ENCODE results near the gene VSIG8. TPM values are rescaled to one million over a fixed set of nuclear protein-coding genes. Genes with fewer than 3 reads are reported as not detected.
A peak's percentile ranks its signal among the peaks of the same experiment; 100 is the strongest.

Gene VSIG8
- total RNA-seq, 8 experiments from 2014 or later, result 0.05 to 0.24 (median 0.15) TPM; not detected in 5

DNA sequence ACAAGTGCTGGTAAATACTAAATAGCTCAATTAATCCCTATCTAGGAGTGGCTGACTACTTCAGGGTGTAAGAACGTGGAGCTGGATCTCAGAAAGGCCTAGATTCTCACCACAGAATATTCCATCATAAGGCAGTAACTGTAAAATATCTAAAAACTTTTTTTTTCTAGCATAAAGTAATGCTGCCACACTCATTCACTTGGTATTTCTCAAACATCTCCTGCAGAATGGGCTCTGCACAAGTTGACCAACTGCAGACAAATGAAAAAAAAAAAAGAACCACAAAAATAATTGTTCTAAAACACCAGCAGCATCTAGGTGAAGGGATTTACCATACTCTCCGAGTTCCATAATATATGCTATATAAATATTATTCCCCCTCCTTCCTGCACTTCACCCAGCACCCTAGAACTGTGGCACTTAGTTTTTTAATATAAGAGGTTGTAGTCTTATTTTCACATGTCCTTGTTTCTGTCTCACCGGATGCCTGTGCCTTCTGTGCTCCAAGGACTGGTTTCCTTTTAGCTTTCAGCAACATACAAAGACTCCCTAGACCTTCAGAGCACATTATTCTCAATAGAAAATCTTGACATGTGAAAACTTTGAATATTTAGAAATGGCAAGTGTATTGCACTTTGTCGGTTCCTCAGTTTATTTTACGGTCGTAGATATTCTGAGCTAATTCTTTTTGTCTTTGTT is 8.9 kb downstream of the VSIG8 start:
- H3K4me3 ChIP-seq, result peak overlapping the region; percentile 29 to 52 (median 39)
- in situ Hi-C loops (cut with MboI; ENCODE audit: low pct_unique_long_range_greater_than_20kb in 2 of 9, low sequenced_read_pairs in 9 of 9, unreplicated experiment in 9 of 9), result no loop called here
- peak overlapping the region; percentile 85 to 93 for H3K27ac ChIP-seq
- H3K4me1 ChIP-seq (replicated peaks in 1 of 2), result peaks cover 3 to 6% of the 10 kb centered on the region in 2 donors
- peak in 1 of 8 experiments; percentile 1 for ATAC-seq (replicated peaks in 6 of 8)
- 8 to 67% (median 26%) methylated on average over 1 to 6 of the region's 6 CpGs for WGBS, 10 experiments

DNA sequence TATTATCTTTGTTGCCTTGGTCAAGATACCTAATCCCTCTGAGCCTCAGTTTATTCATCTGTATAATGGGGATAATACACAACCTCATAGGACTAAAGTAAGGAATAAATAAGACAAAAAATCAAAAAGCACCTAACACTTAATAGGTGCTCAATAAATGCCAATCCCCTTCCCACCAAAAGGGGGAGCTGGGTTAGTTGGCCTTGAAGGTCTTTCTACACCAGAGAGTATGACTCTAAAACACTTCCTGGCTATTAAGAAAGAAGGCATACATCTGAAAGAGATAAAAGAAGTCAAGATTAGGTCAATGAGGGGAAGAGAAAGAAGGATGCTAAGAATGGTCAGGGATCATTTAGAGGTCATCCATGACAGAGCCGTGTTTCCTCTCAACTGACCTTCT is 11.1 kb downstream of the VSIG8 start:
- Histone ChIP-seq H3K4me1 (replicated peaks in 1 of 2) (peaks cover 3 to 6% of the 10 kb centered on the region in 2 donors), H3K27ac (no peak overlapping the region), H3K4me3 (no peak overlapping the region)
- no peak for ATAC-seq (replicated peaks in 6 of 8)
- in situ Hi-C loops (cut with MboI; ENCODE audit: low pct_unique_long_range_greater_than_20kb in 2 of 9, low sequenced_read_pairs in 9 of 9, unreplicated experiment in 9 of 9), result no loop called here
- WGBS, 10 experiments, result 29 to 100% (median 76%) methylated on average over 1 of the region's 1 CpG; no CpG with 5 or more reads in 4 of the 10 experiments

DNA sequence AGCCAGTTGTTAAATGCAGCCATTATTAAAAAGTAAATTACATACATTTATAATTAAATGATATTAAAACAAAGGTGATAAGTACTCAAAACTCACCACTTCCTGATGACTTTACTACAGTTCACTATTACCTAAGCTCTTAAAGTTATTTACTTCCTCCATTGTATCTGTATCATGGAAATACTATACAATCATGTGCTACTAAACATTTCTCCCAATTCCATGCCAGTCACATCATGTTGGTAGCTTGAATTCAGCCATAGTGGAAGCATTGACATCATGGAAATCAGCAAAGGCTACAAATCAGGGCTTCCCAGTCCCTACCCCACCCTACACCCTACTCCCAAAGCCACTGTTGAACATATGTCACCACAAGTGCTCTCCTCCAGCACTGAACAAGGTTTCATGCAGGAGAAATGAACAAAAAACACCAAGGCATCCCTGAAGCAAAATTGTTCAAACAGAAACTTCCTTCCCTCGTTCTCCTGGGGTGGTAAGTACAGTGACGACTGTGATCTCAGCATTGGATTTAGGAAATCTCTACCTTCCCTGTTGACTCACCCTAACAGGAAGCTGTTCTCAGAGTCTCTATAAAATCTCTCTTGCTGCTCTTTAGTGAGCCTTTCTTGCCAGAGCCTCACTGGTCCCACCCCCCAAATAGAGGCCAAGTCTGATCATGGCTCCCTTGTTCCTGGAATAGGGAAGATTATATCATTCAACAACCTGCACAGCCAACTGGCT is 12.7 kb downstream of the VSIG8 start:
- WGBS, 10 experiments, result 0 to 66% (median 45%) methylated on average over 1 to 2 of the region's 2 CpGs; no CpG with 5 or more reads in 3 of the 10 experiments
- ATAC-seq (replicated peaks in 6 of 8), result no peak
- no peak overlapping the region for H3K4me3 ChIP-seq
- H3K27ac ChIP-seq, result no peak overlapping the region
- peaks cover 3 to 6% of the 10 kb centered on the region in 2 donors for H3K4me1 ChIP-seq (replicated peaks in 1 of 2)
- in situ Hi-C loops (cut with MboI; ENCODE audit: low pct_unique_long_range_greater_than_20kb in 2 of 9, low sequenced_read_pairs in 9 of 9, unreplicated experiment in 9 of 9), result loop anchor here in 1 of 9 experiments (25.0 kb wide), 1 partner anchor 138 kb away; no protein-coding TSS in a partner anchor

DNA sequence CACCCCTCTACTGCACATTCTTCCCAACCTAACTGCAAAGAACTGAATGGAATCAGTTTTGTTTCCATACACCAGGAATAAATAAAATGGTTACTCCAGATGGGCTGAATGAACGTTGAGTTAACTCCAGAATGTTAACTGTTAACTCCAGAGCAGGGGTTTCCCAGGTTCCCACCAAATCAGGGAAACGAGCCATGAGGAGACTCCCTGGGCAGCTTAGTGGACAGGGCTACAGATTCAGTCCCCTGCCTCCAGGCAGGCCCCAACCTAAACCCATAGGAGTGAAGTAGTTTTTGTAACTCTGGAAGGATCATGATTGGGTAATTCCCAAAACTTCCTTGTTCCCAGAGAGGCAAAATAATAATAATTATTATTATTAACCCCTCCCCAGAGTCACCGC is 14.1 kb downstream of the VSIG8 start:
- no peak for ATAC-seq (replicated peaks in 6 of 8)
- Histone ChIP-seq H3K4me3 (no peak overlapping the region), H3K27ac (no peak overlapping the region), H3K4me1 (replicated peaks in 1 of 2) (peaks cover 0 to under 1% of the 10 kb centered on the region in 2 donors)
- 14 to 67% (median 38%) methylated on average over 1 to 3 of the region's 3 CpGs; no CpG with 5 or more reads in 2 of the 10 experiments for WGBS, 10 experiments
- in situ Hi-C loops (cut with MboI; ENCODE audit: low pct_unique_long_range_greater_than_20kb in 2 of 9, low sequenced_read_pairs in 9 of 9, unreplicated experiment in 9 of 9), result loop anchor here in 1 of 9 experiments (25.0 kb wide), 1 partner anchor 139 kb away; no protein-coding TSS in a partner anchor

DNA sequence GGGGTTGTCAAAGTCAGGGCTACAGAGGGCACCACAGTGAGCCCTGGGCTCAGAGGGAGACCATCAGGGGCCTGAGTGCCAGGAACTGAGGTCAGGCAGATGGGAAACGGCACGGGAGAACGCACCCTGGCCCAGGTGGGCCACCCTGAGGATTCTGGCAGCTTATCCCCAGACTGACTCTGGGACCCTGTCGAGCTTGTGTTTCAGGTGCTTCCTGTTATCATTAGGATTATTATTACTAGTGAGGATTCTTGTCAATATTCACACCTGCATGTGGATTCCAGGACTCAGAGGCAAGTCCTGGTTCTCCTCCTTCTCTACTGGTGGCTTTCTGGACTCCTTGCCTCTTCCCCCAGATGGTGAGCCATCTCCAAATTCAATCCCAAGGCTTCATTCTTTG is 15.2 kb downstream of the VSIG8 start:
- in situ Hi-C loops (cut with MboI; ENCODE audit: low pct_unique_long_range_greater_than_20kb in 2 of 9, low sequenced_read_pairs in 9 of 9, unreplicated experiment in 9 of 9), result loop anchor here in 1 of 9 experiments (25.0 kb wide), 1 partner anchor 140 kb away; no protein-coding TSS in a partner anchor
- Histone ChIP-seq H3K4me1 (replicated peaks in 1 of 2) (no peaks in the 10 kb centered on the region), H3K27ac (no peak overlapping the region), H3K4me3 (no peak overlapping the region)
- no peak for ATAC-seq (replicated peaks in 6 of 8)
- WGBS, 10 experiments, result 14 to 60% (median 33%) methylated on average over 1 to 4 of the region's 4 CpGs; no CpG with 5 or more reads in 6 of the 10 experiments

DNA sequence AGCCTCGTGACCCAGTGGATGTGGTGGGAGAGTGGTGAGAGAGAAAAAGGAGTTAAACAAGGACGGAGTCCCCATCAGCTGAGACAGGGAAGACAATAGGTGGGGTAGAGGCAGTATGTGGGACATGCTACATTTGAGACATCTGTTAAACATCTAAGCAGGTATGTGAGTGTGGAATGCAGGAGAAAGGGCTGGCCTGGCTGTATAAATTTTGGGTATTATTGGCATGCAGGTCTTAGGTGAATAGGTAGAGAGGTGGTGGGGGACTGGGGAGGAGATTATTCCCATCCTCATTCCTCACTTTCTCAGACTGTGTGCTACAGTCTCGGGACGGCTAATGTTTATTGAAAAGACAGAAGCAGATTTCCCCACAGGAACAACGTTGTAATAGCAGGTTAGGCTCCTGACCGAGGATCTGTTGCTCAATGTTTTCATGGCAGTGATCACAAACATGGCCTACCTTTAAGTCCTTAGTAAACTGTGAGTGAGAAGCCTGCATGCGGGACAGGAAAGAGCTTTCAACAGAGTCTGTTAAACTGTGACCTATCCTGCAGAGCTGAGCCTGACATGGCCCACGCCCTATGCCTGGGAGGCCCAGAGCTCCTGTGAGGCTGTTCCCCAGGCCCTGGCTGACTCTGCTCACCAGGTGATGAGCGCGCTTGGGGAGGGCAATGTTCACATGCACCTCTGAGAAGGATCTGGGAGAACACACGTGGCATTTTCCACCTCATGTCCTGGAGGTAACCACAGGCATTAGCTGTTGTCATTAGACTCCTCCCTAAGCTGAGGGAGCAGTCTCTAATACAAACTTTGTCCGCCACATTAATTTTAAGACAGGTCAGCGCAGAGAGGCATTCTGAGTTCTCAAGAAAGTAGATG is 16.5 kb downstream of the VSIG8 start:
- WGBS, 10 experiments, result 0 to 100% (median 64%) methylated on average over 1 to 13 of the region's 13 CpGs; no CpG with 5 or more reads in 2 of the 10 experiments
- no peak for ATAC-seq (replicated peaks in 6 of 8)
- in situ Hi-C loops (cut with MboI; ENCODE audit: low pct_unique_long_range_greater_than_20kb in 2 of 9, low sequenced_read_pairs in 9 of 9, unreplicated experiment in 9 of 9), result loop anchor here in 1 of 9 experiments (25.0 kb wide), 1 partner anchor 141 kb away; no protein-coding TSS in a partner anchor
- H3K27ac ChIP-seq, result no peak overlapping the region
- no peaks in the 10 kb centered on the region for H3K4me1 ChIP-seq (replicated peaks in 1 of 2)
- no peak overlapping the region for H3K4me3 ChIP-seq

DNA sequence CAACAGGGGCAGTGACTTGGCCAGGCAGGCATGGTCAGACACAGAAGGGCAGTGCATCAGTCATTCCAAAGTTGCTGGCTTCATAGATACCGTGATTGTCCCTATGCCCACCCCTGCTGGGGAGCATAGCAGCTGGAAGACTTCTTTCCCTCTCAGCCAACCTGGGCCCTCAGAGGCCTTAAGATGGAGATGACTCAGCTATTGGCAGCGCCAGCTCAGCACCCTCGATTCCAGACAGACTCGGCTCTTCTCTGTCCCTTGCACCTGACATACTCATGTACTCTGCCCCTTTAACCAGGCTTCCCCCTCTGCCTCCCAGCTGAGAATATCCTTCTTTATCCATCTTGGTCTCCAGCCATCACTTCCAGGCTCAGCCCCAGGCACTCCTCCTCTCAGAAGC is 19.0 kb downstream of the VSIG8 start:
- Histone ChIP-seq H3K4me1 (replicated peaks in 1 of 2) (no peaks in the 10 kb centered on the region), H3K27ac (no peak overlapping the region), H3K4me3 (no peak overlapping the region)
- in situ Hi-C loops (cut with MboI; ENCODE audit: low pct_unique_long_range_greater_than_20kb in 2 of 9, low sequenced_read_pairs in 9 of 9, unreplicated experiment in 9 of 9), result loop anchor here in 1 of 9 experiments (25.0 kb wide), 1 partner anchor 144 kb away; no protein-coding TSS in a partner anchor
- 60 to 100% (median 91%) methylated on average over 1 to 3 of the region's 4 CpGs; no CpG with 5 or more reads in 3 of the 10 experiments for WGBS, 10 experiments
- no peak for ATAC-seq (replicated peaks in 6 of 8)

DNA sequence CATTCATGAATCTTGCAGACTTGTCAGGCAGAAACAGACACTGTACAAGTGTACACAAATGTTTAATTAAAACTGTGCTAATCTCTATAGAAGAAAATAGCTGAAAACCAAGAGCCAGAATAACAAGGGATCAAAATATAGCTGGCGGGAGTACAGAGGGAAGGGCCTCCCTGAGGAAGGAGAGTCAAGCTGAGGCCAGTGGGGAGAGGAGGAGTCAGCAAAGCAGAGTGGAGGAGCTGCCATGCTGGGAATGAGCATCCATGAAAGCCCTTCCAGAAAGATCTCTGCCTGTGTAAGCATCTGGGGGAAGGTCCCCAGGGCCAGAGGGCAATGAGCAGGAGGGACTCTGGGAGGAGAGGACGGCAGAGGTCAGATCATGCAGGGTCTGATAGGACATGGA is 20.7 kb downstream of the VSIG8 start:
- peak in 6 of 8 experiments; percentile 14 to 53 (median 41) for ATAC-seq (replicated peaks in 6 of 8)
- Histone ChIP-seq H3K4me3 (no peak overlapping the region), H3K27ac (no peak overlapping the region), H3K4me1 (replicated peaks in 1 of 2) (no peaks in the 10 kb centered on the region)
- in situ Hi-C loops (cut with MboI; ENCODE audit: low pct_unique_long_range_greater_than_20kb in 2 of 9, low sequenced_read_pairs in 9 of 9, unreplicated experiment in 9 of 9), result loop anchor here in 1 of 9 experiments (25.0 kb wide), 1 partner anchor 146 kb away; no protein-coding TSS in a partner anchor
- WGBS, 10 experiments, result 33 to 86% (median 73%) methylated on average over 1 to 2 of the region's 2 CpGs; no CpG with 5 or more reads in 4 of the 10 experiments

DNA sequence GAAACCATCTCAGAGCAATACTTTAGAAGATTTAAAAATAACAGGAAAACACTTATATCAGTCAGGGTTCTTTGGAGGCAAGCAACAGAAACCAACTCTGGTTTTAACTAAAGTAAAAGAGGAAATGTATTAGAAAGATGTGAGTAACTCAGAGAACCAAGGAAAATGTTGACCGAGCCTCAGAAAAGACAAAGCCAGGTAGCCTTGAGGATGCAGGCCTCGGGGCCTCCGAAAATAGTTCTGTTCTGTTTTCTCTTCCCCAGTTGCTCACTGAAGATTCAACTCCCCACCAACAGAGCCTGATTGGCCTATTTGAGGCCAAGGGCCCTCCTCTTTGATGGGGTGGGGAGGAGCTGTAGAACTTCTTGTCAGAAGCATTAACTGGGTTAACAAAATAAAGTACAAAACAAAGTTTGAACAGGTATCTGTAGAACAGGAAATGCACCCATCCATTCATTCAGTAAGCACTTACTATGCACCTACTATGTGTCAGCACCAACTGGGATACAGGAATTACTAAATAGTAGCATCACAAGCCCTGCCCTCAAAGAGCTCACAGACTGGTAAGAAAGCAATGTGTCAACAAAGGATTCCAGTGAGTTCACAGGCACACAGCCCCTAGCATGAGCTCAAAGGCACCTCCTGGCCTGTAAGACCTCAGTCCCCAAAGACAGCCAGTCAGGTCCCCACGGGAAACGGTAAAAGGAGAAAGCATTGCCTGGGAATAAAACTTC is 23.2 kb downstream of the VSIG8 start:
- no peak for ATAC-seq (replicated peaks in 6 of 8)
- Histone ChIP-seq H3K27ac (no peak overlapping the region), H3K4me1 (replicated peaks in 1 of 2) (no peaks in the 10 kb centered on the region), H3K4me3 (no peak overlapping the region)
- 60 to 100% (median 85%) methylated on average over 1 to 5 of the region's 5 CpGs; no CpG with 5 or more reads in 1 of the 10 experiments for WGBS, 10 experiments
- in situ Hi-C loops (cut with MboI; ENCODE audit: low pct_unique_long_range_greater_than_20kb in 2 of 9, low sequenced_read_pairs in 9 of 9, unreplicated experiment in 9 of 9), result loop anchor here in 1 of 9 experiments (25.0 kb wide), 1 partner anchor 148 kb away; no protein-coding TSS in a partner anchor

DNA sequence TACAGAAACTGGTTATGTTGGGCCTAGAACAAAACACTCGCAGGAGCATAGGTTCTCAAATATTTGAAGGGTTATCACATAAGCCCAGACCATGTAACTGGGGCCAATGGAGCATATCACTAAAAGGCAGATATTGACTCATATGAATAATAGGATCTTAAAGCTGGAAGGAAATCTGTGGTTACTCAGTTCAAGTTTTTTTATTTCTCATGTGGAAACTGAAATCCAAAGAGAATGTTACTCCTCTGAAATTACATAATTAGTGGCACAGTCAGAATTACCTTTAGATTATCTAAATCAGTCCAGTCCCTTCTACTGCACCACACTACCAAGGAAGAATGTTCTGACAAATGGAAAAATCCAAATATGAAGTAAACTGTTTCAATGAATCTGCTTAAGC is 23.7 kb downstream of the VSIG8 start:
- 20 to 100% (median 85%) methylated on average over 1 of the region's 1 CpG; no CpG with 5 or more reads in 2 of the 10 experiments for WGBS, 10 experiments

DNA sequence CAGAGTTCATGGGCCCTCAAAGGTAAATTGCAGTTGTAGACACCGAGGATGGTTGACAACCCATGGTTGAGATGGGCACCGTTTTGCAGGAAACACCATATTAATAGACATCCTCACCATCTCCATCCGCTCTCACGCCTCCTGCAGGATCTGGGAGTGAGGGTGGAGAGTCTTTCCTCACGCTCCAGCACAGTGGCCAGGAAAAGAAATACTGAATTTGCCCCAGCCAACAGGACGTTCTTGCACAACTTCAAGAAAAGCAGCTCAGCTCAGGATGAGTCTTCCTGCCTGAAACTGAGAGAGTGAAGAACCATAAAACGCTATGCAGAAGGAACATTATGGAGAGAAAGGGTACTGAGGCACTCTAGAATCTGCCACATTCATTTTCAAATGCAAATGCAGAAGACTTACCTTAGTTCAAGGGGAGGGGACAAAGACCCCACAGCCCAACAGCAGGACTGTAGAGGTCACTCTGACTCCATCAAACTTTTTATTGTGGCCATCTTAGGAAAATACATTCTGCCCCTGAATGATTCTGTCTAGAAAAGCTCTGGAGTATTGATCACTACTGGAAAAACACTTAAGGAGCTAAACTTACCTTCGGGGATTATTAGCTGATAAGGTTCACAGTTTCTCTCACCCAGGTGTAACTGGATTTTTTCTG is 26.5 kb downstream of the VSIG8 start:
- in situ Hi-C loops (cut with MboI; ENCODE audit: low pct_unique_long_range_greater_than_20kb in 2 of 9, low sequenced_read_pairs in 9 of 9, unreplicated experiment in 9 of 9), result loop anchor here in 1 of 9 experiments (25.0 kb wide), 1 partner anchor 151 kb away; no protein-coding TSS in a partner anchor
- no peak overlapping the region for H3K4me3 ChIP-seq
- H3K27ac ChIP-seq, result no peak overlapping the region
- ATAC-seq (replicated peaks in 6 of 8), result no peak
- no peaks in the 10 kb centered on the region for H3K4me1 ChIP-seq (replicated peaks in 1 of 2)
- 28 to 100% (median 75%) methylated on average over 1 to 8 of the region's 8 CpGs; no CpG with 5 or more reads in 1 of the 10 experiments for WGBS, 10 experiments

More for the DNA sequence above, 23.7 kb downstream of the VSIG8 start:
- Histone ChIP-seq H3K4me3 (no peak overlapping the region), H3K4me1 (replicated peaks in 1 of 2) (no peaks in the 10 kb centered on the region), H3K27ac (no peak overlapping the region)
- no peak for ATAC-seq (replicated peaks in 6 of 8)
- in situ Hi-C loops (cut with MboI; ENCODE audit: low pct_unique_long_range_greater_than_20kb in 2 of 9, low sequenced_read_pairs in 9 of 9, unreplicated experiment in 9 of 9), result loop anchor here in 1 of 9 experiments (25.0 kb wide), 1 partner anchor 149 kb away; no protein-coding TSS in a partner anchor
